Hypothalamus (tissue), 51 donors: Measurements from ENCODE around the gene GHRL.
"Not testable (repeated sequence)": the region's sequence is repeated elsewhere in the genome, so short reads cannot be mapped to it uniquely, and the experiment has no call there.

ENCODE experiments used
- DNase-seq, 51 donors: peaks; one replicate each; lab custom pipeline; 2025; lab: John Stamatoyannopoulos, UW

GHRL gene

GRCh38 chr3:10279384-10280176 lies 13.2 kb downstream of the GHRL start:
- no peak for DNase-seq

DNA sequence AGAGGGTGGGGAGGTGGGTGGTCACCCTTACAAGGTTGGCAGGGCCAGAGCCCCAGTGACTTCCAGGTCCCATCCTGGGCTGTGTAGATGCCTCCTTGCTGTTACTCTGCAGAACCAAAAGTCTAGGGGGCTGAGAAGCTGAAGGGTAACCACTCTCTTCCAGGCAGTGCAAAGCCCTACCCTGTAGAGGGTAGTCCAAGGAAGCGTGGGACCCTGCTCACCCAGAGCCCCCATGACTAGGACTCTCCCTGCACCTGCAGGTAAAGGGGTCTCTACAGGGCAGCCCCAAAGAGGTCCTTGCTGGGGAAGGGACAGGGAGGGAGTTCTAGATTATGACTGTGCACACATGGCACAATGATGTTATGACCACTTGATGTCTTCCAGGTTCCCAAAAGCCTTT lies 14.2 kb downstream of the GHRL start:
- DNase-seq: no peak

DNA sequence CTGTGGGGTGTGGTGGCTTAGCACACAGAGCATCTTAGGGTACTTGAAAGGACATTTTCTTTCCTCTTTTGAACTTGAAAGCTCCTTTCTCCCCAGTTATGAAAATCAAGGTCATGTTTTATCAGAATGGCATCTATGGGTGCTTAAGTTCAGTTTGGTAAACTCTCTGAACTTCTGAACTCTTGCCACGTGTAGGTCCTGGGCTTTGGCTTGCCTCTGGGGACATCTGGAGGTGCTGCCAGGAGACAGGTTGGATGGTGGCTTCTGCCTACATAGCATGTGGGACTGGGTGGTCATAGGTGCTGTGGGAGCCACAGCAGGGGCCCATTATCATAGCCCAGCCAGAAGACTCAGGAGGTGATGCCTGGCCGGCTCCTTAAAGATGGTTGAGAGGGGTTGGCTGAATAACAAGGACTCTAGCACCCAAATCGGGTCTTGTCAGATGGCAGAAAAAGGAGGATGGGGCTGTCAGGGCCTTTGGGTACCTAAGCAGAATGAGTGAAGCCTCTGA lies 15.6 kb downstream of the GHRL start:
- no peak for DNase-seq

- DNase-seq: no peak
Observed at GRCh38 chr3:10274601-10275000, 18.1 kb downstream of the GHRL start.

DNA sequence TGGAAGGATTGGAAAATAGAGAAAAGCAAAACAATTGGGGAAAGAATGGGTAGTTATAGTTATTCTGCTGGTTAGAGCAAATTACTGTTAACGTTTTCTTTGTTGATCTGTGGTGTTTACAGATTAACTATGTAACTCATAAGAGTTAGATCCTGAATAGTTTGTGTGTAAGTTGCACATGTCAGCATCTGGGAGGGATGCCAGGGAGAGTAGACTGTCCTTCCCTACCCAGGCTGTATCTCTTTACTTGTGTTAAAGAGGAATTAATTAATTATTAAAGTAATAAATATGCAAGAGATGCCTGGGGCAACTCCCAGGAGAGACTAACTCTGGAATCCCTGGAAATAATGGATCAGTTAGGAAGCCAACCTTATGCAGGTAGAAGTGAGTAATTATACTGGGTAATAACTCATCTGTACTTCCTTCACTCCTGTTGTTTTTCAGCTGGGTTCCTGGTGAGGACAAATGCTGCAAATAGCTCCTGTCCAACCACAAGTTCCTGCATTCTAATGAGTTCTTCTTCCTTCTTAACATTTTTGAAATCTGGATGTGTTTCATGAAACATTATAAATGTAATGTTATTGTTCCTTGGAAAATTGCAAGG lies 18.9 kb downstream of the GHRL start:
- DNase-seq: no peak

GRCh38 chr3:10272977-10273376 lies 19.8 kb downstream of the GHRL start:
- DNase-seq: no peak

- DNase-seq: not testable (repeated sequence)
Observed at GRCh38 chr3:10272476-10272875, 20.3 kb downstream of the GHRL start.

- no peak for DNase-seq
Observed at GRCh38 chr3:10269443-10269842, 23.3 kb downstream of the GHRL start.

GRCh38 chr3:10268930-10269329 lies 23.8 kb downstream of the GHRL start:
- no peak for DNase-seq

- DNase-seq: no peak
Observed at GRCh38 chr3:10268116-10268515, 24.6 kb downstream of the GHRL start.

DNA sequence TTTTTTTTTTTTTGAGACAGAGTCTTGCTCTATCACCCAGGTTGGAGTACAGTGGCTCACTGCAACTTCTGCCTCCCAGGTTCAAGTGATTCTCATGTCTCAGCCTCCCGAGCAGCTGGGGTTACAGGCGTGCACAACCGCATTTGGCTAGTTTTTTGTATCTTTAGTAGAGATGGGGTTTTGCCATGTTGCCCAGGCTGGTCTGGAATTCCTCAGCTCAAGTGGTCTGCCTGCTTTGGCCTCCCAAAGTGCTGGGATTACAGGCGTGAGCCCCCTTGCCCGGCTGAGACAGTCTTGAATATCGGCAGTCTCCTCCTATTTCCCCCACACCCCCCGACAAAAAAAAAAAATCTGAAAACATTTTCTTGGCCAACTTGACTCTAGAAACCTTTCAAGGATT lies 25.8 kb downstream of the GHRL start:
- not testable (repeated sequence) for DNase-seq

- no peak for DNase-seq
Observed at GRCh38 chr3:10265833-10266232, 26.9 kb downstream of the GHRL start.

DNA sequence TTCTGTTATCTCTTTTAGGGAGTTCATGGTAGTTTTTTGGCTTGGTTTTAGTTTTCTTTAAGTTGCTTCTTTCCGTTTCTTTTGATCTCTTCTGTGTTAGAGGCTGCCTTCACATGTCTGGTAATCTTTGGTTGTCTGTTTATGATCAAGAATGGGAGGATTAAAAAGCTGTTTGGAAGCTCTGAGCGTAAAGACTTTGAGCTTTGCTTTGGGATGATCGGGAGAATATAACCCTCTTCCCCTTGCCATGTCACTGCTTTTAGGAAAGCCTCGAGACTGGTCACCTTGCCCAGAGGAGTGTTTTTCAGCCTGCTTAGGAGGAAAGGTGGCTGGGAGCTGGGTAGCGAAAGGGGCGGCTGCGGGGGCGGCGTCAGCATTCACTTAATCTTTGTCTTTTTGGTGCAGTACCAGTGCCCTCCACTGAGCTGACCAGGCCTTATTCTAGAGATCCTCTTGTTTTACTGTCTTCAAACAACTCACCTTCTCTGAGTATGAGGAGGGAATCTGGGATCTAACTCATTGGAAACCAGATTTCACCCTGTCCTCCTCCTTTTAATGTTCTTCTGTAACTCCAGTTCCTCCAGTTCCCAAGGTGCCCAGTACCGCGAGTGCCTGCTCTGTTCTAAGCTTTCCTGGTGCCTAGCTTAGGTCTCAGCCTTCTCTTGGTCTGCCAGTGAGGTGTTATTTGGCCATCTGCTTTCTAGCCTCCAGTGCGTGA lies 28.9 kb downstream of the GHRL start:
- DNase-seq: no peak

- no peak for DNase-seq
Observed at GRCh38 chr3:10262027-10262426, 30.7 kb downstream of the GHRL start.

DNA sequence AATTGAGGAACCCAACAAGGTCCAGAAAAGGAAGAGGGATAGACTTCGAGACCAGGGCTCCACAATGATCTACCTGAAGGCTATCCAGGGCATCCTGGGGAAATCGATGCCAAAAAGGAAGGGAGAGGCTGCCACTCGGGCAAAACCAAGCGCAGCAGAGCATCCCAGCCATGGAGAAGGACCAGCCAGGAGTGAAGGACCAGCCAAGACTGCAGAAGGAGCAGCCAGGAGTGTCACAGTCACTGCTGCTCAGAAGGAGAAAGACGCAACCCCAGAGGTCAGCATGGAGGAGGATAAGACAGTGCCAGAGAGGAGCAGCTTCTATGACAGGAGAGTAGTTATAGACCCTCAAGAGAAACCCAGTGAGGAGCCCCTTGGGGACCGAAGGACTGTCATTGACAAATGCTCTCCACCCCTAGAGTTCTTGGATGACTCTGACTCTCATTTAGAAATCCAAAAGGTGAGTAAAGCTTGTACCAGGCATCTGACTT lies 32.5 kb downstream of the GHRL start:
- DNase-seq: no peak

DNA sequence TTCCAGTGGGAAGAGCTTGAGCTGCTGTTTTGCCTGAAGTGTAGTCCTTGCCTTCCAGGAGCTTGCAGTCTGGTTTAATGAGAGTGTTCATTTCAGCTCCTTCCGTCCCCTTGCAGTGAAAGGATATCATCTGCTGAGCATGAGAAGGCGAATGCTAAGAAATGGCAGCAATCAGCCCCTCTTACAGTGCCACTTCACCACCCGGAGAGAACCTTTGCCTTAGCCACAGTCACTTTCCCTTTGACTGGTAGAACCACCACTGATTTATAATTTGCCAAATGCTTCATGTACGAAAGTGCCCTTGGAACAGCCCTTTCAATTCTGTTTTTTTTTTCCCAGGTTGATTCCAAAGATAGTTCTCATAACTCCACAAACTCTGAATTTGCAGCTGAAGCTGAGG lies 32.9 kb downstream of the GHRL start:
- DNase-seq: no peak

DNA sequence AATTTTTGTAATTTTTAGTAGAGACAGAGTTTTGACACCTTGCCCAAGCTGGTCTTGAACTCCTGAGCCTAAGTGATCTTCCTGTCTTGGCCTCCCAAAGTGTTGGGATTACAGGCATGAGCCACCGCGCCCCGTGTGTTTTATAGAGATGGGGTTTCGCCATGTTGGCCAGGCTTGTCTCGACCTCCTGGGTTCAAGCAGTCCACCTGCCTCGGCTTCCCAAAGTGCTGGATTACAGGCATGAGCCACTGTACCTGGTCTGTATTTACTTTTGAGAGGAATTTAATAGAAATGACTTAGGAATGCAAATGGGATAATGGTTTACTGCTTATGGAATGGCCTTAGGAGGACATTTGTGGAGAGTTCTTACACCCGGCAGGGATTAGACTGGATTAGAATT lies 33.7 kb downstream of the GHRL start:
- DNase-seq: no peak

DNA sequence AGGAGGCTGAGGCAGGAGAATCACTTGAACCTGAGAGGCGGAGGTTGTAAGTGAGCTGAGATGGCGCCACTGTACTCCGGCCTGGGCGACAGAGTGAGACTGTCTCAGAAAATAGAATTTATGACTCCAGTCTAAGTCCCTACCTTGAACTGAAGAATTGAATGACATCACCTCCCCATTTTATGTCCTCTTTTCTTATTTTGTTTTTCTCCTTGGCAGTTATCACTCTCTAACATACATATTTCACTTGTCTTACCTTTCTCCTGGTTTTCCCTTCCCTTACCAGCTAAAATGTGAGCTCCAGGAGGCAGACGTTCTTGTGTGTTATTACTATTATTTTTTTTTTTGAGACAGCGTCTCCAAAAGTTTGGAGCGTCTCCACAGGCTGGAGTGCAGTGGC lies 36.9 kb downstream of the GHRL start:
- DNase-seq: no peak

DNA sequence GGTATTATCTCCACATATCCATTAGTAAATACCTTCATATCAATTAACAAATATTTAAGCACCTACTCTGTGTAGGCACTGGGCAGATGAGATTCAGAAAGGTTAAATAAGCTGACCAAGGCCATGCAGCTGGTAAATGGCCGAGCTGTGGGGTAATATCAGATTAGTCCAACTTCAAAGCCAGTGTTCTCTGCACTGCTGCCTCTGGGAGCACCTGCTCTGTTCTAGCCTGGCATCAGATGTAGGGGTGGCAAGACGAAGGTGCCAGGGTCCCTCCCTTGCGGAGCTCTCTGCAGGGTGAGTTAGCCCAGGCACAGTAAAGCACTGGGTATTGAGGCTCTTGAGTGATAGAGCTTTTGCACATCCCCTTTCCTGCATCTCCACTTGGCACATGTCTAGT lies 39.0 kb downstream of the GHRL start:
- no peak for DNase-seq

GRCh38 chr3:10251006-10251405 lies 41.7 kb downstream of the GHRL start:
- no peak for DNase-seq

GRCh38 chr3:10249833-10250232 lies 42.9 kb downstream of the GHRL start:
- DNase-seq: peak in 1 of 51 donors; percentile 15
